ENCODE data around the gene IRF3.

GRCh38 chr19:49672131-49672919 lies 6.7 kb upstream of the IRF3 start:
- peak; percentile 50 to 91 for TF ChIP-seq CTCF (IDR thresholded peaks at IDR 0.05)
- no peak for TF ChIP-seq POLR2A (IDR thresholded peaks at IDR 0.05)
- TF ChIP-seq EP300 (IDR thresholded peaks at IDR 0.05) = no peak
- no peak for TF ChIP-seq POLR2AphosphoS5 (IDR thresholded peaks at IDR 0.05)
